ENCODE measurements around the gene TNC.
A peak's percentile ranks its signal among the peaks of the same experiment; 100 is the strongest.

Gene TNC

DNA sequence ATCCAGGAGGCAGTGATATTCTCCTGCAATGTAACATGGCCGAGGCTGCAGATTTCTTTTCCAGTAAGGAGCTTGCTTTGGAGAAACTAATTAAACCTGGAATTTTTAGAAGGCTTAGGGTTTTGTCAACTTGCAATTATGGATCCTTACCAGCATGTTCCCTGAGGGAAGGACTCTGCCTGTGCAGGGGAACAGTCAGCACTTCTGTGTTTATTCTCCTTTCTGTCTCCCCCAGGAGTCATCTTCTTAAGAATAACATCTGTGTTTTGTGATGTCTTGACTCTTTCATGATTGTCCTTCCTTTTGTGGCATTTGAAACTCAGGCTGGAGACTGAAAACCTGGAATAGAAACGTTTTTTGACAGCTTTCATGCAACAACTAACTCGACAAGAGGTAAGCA is 107.1 kb downstream of the TNC start:
- DNase-seq (ENCODE audit: low read depth, low spot score), result no peak
- TF ChIP-seq, protein P1, sequence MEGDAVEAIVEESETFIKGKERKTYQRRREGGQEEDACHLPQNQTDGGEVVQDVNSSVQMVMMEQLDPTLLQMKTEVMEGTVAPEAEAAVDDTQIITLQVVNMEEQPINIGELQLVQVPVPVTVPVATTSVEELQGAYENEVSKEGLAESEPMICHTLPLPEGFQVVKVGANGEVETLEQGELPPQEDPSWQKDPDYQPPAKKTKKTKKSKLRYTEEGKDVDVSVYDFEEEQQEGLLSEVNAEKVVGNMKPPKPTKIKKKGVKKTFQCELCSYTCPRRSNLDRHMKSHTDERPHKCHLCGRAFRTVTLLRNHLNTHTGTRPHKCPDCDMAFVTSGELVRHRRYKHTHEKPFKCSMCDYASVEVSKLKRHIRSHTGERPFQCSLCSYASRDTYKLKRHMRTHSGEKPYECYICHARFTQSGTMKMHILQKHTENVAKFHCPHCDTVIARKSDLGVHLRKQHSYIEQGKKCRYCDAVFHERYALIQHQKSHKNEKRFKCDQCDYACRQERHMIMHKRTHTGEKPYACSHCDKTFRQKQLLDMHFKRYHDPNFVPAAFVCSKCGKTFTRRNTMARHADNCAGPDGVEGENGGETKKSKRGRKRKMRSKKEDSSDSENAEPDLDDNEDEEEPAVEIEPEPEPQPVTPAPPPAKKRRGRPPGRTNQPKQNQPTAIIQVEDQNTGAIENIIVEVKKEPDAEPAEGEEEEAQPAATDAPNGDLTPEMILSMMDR (IDR thresholded peaks at IDR 0.05; ENCODE audit: low read depth, low read length), result no peak
- no peak overlapping the region for H3K4me3 ChIP-seq (ENCODE audit: low read depth, low read length)
- in situ Hi-C loops (cut with HindIII; ENCODE audit: low sequenced_read_pairs), result loop anchor here (25.0 kb wide), 1 partner anchor 99 kb away; no protein-coding TSS in a partner anchor

DNA sequence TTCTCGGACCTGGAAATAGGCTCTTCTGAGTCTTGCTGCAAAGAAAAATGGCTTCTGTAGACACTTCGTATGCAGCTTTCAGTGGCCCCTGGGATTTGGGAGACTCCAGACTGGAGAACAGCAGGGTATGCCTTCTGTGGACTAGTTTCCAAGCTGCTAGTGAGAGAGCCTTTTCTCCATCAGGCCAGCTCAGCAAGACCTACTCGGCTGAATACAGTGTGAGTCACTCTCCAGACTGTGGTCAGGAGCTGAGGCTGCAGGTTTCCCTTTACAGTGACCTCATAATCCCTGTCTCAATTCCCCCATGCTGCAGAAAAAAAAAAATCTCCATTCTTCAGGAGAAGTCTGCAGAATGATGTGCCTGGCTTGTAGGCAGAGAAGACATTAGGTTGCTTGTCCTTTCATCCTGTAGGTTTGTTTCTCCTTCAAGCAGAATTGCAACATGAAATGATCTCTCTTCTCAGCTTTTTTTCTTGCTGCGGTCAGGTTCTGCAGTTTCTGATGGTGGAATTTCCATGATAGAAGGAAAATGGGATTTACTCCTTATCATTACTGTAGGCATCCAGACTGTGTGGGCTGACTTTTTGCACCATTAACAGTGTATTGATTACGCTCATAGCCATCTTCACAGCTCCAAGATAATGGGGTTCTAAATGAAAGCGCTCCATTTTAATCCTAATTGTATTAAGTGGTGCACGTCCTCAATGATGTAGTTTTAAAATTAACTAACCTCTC is 109.3 kb downstream of the TNC start:
- DNase-seq (ENCODE audit: low read depth, low spot score), result peak; percentile 93
- in situ Hi-C loops (cut with HindIII; ENCODE audit: low sequenced_read_pairs), result loop anchor here (25.0 kb wide), 1 partner anchor 96 kb away; no protein-coding TSS in a partner anchor
- TF ChIP-seq, protein P1 (IDR thresholded peaks at IDR 0.05; ENCODE audit: low read depth, low read length), result no peak
- H3K4me3 ChIP-seq (ENCODE audit: low read depth, low read length), result no peak overlapping the region

GRCh38 chr9:115006660-115007059 is 111.3 kb downstream of the TNC start:
- in situ Hi-C loops (cut with HindIII; ENCODE audit: low sequenced_read_pairs), result loop anchor here (25.0 kb wide), 1 partner anchor 94 kb away; no protein-coding TSS in a partner anchor
- TF ChIP-seq, protein P1 (IDR thresholded peaks at IDR 0.05; ENCODE audit: low read depth, low read length), result no peak
- DNase-seq (ENCODE audit: low read depth, low spot score), result peak; percentile 87
- H3K4me3 ChIP-seq (ENCODE audit: low read depth, low read length), result no peak overlapping the region

DNA sequence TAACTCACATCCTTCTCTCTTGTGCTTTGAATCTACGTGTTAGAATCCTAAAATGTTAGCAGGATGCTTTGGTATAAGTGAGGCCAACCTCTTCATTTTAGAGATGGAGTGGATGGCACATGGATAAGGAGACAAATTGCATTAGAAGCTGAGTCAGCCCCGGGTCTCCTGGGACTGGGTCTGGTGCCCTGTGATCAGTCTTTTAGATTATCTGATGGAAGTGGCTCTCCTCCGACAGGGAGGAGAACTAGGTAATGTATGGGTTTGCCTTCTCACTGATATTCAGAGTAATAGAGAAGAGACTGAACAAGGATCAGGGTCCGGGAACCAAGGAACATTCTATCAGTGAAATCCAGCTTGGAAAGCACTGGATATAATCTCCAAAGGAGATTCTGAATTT is 112.6 kb downstream of the TNC start:
- no peak overlapping the region for H3K4me3 ChIP-seq (ENCODE audit: low read depth, low read length)
- no peak for DNase-seq (ENCODE audit: low read depth, low spot score)

DNA sequence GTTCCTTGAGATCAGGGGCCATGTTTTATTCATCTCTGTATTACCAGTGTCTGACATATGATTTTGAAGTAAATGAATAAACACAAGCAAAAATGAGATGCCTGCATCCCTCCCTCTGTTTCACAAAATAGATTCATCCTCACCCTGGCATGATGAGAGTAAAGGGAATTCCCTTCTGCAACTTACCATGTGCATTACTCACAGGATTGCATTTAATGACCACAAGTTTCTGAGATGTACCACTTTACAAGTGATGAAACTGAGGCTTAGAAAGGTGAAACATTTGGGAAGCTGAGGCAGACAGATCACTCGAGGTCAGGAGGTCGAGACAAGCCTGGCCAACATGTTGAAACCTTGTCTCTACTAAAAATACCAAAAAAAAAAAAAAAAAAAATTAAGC is 113.4 kb downstream of the TNC start:
- no peak for DNase-seq (ENCODE audit: low read depth, low spot score)
- TF ChIP-seq, protein P1 (IDR thresholded peaks at IDR 0.05; ENCODE audit: low read depth, low read length), result no peak
- H3K4me3 ChIP-seq (ENCODE audit: low read depth, low read length), result no peak overlapping the region
- in situ Hi-C loops (cut with HindIII; ENCODE audit: low sequenced_read_pairs), result loop anchor here (25.0 kb wide), 1 partner anchor 92 kb away; no protein-coding TSS in a partner anchor

More for the DNA sequence above, 112.6 kb downstream of the TNC start:
- in situ Hi-C loops (cut with HindIII; ENCODE audit: low sequenced_read_pairs), result loop anchor here (25.0 kb wide), 1 partner anchor 93 kb away; no protein-coding TSS in a partner anchor
- TF ChIP-seq, protein P1 (IDR thresholded peaks at IDR 0.05; ENCODE audit: low read depth, low read length), result no peak

DNA sequence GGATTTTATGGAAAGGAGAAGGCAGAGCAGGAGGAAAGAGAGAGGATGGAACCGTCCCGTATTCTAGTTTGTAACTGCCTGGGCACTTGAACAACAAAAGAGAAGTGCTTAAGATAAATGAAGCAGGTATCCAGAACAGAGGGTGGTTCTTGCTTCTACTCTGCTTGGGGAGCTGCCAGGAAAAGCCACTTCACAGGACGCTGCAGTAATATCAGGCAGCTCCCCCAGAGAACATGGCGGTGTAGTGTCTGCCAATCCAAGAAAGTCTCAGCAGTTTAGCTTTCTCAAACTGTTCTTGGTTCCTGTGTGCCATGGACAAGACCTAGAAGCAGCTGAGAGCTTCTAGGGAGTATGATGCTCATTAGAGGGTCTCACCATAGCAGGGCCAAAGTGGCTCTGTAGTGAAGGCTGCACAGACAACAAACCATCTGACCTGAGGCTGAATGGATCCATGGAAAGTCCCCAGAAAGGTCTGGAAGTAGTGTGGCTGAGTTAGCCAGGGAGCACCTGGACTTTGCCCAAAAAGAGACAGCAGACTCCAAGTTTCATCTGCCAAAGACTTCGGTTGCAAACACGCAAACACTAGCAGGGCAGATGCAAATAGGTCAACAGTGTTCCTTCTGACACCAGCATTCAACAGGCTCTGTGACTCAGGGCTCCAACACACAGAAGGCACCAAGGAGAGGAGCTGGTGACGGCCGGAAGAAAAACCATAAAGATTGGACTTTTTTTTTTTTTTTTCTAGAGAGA is 115.4 kb downstream of the TNC start:
- TF ChIP-seq, protein P1 (IDR thresholded peaks at IDR 0.05; ENCODE audit: low read depth, low read length), result no peak
- DNase-seq (ENCODE audit: low read depth, low spot score), result no peak
- in situ Hi-C loops (cut with HindIII; ENCODE audit: low sequenced_read_pairs), result loop anchor here (25.0 kb wide), 1 partner anchor 90 kb away; no protein-coding TSS in a partner anchor
- no peak overlapping the region for H3K4me3 ChIP-seq (ENCODE audit: low read depth, low read length)

Data from astrocyte of the spinal cord (primary cell).